A673 (cell line): ENCODE measurements around the gene CCM2. TPM values are rescaled to one million over a fixed set of nuclear protein-coding genes. Genes with fewer than 3 reads are reported as not detected.

Source experiments
- BruUV-seq: library from RNA; stranded (reverse); fragments of 400-500 nt; replicated peaks from 2 replicates; lab custom pipeline; 2021; lab: Mats Ljungman, UMichigan
- CTCF ChIA-PET: fragments of 300-600 bp; sonication (Branson Sonifier 250); formaldehyde crosslinking; loops from one replicate; lab custom pipeline; 2022; ENCODE audit warnings: antibody characterized with exemption; lab: Charles Lee
- POLR2A ChIA-PET: fragments of 300-600 bp; sonication (Branson Sonifier 250); formaldehyde crosslinking; loops from one replicate; lab custom pipeline; 2022; ENCODE audit warnings: antibody characterized with exemption; ENCODE audit not compliant: low non-redundant PET; lab: Charles Lee
- DNase-seq: peaks from one replicate; pipeline ENCODE4 v3.0.0-alpha.2; 2015; ENCODE audit warnings: low spot score
- H3K27ac ChIP-seq: fragments of 200-600 bp; sonication (generic); 2 replicates; pipeline ENCODE4 v1.5.1; 2016; ENCODE audit warnings: mixed run types, low read depth, mild to moderate bottlenecking, mixed read lengths, antibody characterized with exemption, low read length; ENCODE audit not compliant: poor library complexity, severe bottlenecking
- H3K27me3 ChIP-seq: fragments of 200-600 bp; sonication (generic); replicated peaks from 2 replicates; pipeline ENCODE4 v1.6.1; 2017; ENCODE audit warnings: mixed run types, low read depth, mild to moderate bottlenecking, mixed read lengths, antibody characterized with exemption, low read length; ENCODE audit not compliant: insufficient read depth, poor library complexity
- H3K36me3 ChIP-seq: fragments of 200-600 bp; sonication (generic); 2 replicates; pipeline ENCODE4 v1.6.1; 2016; ENCODE audit warnings: mixed run types, mild to moderate bottlenecking, mixed read lengths, antibody characterized with exemption, low read length; ENCODE audit not compliant: insufficient read depth, poor library complexity, severe bottlenecking
- H3K4me1 ChIP-seq: fragments of 200-600 bp; sonication (generic); 2 replicates; pipeline ENCODE4 v1.6.1; 2017; ENCODE audit warnings: mixed run types, mild to moderate bottlenecking, mixed read lengths, antibody characterized with exemption, low read length; ENCODE audit not compliant: insufficient read depth, poor library complexity, severe bottlenecking
- H3K4me3 ChIP-seq: fragments of 200-600 bp; sonication (generic); 2 replicates; pipeline ENCODE4 v1.5.1; 2016; ENCODE audit warnings: low read depth, mixed run types, mild to moderate bottlenecking, mixed read lengths, low read length; ENCODE audit not compliant: poor library complexity, severe bottlenecking
- H3K9me3 ChIP-seq: fragments of 200-600 bp; sonication (generic); 2 replicates; pipeline ENCODE4 v1.6.1; 2016; ENCODE audit warnings: mixed run types, low read depth, mild to moderate bottlenecking, mixed read lengths, antibody characterized with exemption, low read length; ENCODE audit not compliant: poor library complexity, severe bottlenecking
- EZH2 ChIP-seq: fragments of 200-600 bp; sonication (generic); IDR thresholded peaks from 2 replicates; pipeline ENCODE4 v1.6.1; 2017; ENCODE audit warnings: borderline replicate concordance, low read depth, mild to moderate bottlenecking, mixed read lengths, antibody characterized with exemption, low read length; ENCODE audit not compliant: poor library complexity, severe bottlenecking
- intact Hi-C: fragments of 100-400 bp; cut with micrococcal nuclease; formaldehyde crosslinking; loops from one replicate; pipeline ENCODE4 v1.10.0; 2022; ENCODE audit not compliant: unreplicated experiment
- total RNA-seq: library from RNA; stranded (reverse); gene quantifications from 2 replicates; pipeline ENCODE4 v1.2.3, GENCODE V29; 2021
- TF ChIP-seq, protein P1 (sequence below): fragments of 300-800, 200-600 bp; sonication (generic); conservative IDR thresholded peaks from 2 replicates; pipeline ENCODE4 v1.5.1; 2017; ENCODE audit warnings: low read depth, mild to moderate bottlenecking, antibody characterized with exemption, low read length, moderate library complexity, mixed read lengths

CCM2 gene
- total RNA-seq, 1 experiment from 2014 or later: 35.2 TPM

DNA sequence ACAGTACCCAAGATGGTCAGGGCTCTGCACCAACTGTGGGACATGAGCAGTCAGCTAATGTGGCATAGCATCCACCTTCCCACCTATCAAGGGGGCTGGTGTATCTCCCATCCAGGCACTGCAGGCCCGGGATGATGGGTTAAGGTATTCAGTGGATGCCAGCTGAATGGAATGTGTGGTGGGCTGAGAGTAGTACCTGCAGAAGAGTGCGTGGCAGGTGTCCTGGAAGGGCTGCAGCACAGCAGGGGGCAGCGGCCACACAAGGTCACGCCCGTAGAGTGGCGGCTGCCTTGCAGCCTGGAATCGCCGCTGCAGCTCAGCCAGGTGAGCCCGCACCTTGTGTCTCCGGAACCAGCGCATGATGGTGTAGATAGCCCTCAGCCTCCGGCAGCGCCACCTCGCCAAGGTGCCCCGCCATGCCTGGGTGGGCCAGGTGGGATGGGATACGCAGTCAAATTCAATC, 34.5 kb upstream of the CCM2 start:
- H3K9me3 ChIP-seq: no peaks in the 10 kb centered on the region
- TF ChIP-seq EZH2: no peak
- TF ChIP-seq, protein P1, sequence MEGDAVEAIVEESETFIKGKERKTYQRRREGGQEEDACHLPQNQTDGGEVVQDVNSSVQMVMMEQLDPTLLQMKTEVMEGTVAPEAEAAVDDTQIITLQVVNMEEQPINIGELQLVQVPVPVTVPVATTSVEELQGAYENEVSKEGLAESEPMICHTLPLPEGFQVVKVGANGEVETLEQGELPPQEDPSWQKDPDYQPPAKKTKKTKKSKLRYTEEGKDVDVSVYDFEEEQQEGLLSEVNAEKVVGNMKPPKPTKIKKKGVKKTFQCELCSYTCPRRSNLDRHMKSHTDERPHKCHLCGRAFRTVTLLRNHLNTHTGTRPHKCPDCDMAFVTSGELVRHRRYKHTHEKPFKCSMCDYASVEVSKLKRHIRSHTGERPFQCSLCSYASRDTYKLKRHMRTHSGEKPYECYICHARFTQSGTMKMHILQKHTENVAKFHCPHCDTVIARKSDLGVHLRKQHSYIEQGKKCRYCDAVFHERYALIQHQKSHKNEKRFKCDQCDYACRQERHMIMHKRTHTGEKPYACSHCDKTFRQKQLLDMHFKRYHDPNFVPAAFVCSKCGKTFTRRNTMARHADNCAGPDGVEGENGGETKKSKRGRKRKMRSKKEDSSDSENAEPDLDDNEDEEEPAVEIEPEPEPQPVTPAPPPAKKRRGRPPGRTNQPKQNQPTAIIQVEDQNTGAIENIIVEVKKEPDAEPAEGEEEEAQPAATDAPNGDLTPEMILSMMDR: no peak
- no peak for DNase-seq
- H3K36me3 ChIP-seq: no peaks in the 10 kb centered on the region
- no peaks in the 10 kb centered on the region for H3K4me1 ChIP-seq
- ChIA-PET CTCF (interaction anchor here (0.7 to 1.0 kb wide), 2 partner anchors 12 to 33 kb away, joined by 3 to 4 read pairs; no protein-coding TSS in a partner anchor), POLR2A (no interaction called here)
- intact Hi-C loops: no loop called here
- BruUV-seq: no TSS peak
- no peak overlapping the region for H3K27ac ChIP-seq
- H3K27me3 ChIP-seq: peaks cover 18% of the 10 kb centered on the region
- no peak overlapping the region for H3K4me3 ChIP-seq

DNA sequence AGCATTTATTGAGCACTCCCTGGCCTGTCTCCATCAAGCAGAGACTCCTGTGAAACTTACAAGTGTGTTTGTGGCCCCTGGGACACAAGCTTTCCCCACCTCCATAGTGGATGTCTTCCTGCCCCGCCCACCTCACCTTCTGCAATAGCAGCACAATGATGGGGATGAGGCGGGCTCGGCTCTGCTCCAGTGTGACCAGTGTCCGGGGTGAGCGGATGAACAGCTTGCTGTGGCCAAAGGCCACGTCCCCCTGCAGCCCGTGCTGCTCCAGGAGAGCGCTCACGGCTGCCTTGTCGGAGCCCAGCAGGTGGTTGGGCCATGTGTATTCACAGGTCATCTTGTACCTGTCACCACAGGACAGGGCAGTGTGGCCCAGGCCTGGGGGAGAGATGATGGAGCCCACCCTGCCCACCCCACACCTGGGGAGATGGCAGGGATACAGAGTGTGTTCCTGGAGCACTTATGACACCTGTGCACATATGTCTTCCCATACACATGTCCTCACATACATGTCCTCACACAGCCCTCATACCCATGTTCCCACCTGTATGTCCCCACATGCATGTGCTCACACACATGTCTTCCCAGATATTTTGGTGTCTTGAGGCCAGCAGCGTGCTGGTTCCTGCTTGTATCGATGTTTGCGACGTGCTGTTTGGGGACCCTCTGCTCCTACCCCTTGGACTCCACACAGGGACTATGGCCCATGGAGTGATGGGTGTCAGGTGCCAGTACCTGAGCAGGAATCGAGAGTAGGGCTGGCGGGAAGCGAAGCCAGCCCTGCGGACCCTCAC, 33.9 kb upstream of the CCM2 start:
- intact Hi-C loops: no loop called here
- no TSS peak for BruUV-seq

DNA sequence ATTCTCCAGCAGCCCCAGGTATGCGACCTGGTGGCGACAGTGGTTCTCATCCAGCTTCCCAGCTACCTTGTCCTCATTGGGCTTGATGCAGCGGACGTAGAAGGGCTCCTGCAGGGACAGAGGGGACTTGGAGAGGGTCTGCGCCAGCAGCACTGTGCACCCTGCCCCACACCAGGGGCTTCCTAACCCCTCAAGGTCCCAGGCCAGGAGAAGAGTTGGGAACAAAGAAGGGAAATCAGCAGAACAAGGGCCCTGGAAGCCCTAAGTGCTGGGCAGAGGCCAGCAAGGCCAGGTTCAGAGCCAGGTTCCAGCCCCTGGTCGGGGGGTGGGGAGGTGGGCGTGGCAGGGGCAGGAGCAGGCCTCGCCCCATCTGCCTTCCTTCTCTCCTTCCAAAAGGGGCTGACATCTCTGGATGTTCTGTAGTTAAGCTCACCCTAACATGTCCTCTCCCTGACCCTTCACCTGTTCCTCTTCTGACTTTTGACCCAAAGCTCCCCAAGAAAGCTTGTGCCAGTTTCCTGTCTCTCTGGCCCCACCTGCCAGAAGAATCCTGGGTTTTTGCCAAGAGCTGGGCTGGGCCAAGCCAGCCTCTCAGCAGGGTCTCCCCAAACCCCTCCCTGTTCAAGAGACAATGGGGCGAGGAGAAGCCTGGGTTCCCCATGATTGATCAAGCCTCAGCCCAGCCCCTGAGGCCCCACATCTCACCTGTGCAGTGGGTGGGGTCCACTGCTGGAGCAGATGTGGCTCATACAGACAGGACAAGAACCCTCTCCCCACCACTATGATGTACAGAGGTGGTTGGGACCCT, 33.1 kb upstream of the CCM2 start:
- ChIA-PET POLR2A (no interaction called here), CTCF (no interaction called here)
- H3K36me3 ChIP-seq: no peaks in the 10 kb centered on the region
- H3K9me3 ChIP-seq: no peaks in the 10 kb centered on the region
- no peak overlapping the region for H3K4me3 ChIP-seq
- intact Hi-C loops: no loop called here
- no peak overlapping the region for H3K27ac ChIP-seq
- no peak for TF ChIP-seq EZH2
- TF ChIP-seq, protein P1: no peak
- no TSS peak for BruUV-seq
- H3K4me1 ChIP-seq: no peaks in the 10 kb centered on the region
- H3K27me3 ChIP-seq: peaks cover 15% of the 10 kb centered on the region
- DNase-seq: no peak

More for the DNA sequence above, 33.9 kb upstream of the CCM2 start:
- POLR2A ChIA-PET: no interaction called here
- H3K27me3 ChIP-seq: peaks cover 18% of the 10 kb centered on the region
- CTCF ChIA-PET: interaction anchor here (1.0 kb wide), 1 partner anchor 12 kb away, joined by 3 read pairs; no protein-coding TSS in a partner anchor
- DNase-seq: no peak
- H3K4me3 ChIP-seq: no peak overlapping the region
- no peaks in the 10 kb centered on the region for H3K4me1 ChIP-seq
- H3K27ac ChIP-seq: no peak overlapping the region
- no peaks in the 10 kb centered on the region for H3K9me3 ChIP-seq
- no peaks in the 10 kb centered on the region for H3K36me3 ChIP-seq
- TF ChIP-seq, protein P1: no peak
- no peak for TF ChIP-seq EZH2
